Measurements from ENCODE around the gene EVPLL.
"Not testable (repeated sequence)": the region's sequence is repeated elsewhere in the genome, so short reads cannot be mapped to it uniquely, and the experiment has no call there.

Gene EVPLL

GRCh38 chr17:18377437-18378204 is at the start of gene EVPLL:
TSS of gene EVPLL (plus strand) at chr17:18377778. CDS start at chr17:18380938, 3,160 bp downstream.
- DNase-seq (ENCODE audit: low read depth) = no peak

- no peak for DNase-seq (ENCODE audit: low read depth)
Measured at GRCh38 chr17:18328643-18329204, 48.9 kb upstream of the EVPLL start.

GRCh38 chr17:18331879-18332278 is 45.7 kb upstream of the EVPLL start:
- no peak for DNase-seq (ENCODE audit: low read depth)

- DNase-seq (ENCODE audit: low read depth) = no peak
Measured at GRCh38 chr17:18332909-18333489, 44.6 kb upstream of the EVPLL start.

GRCh38 chr17:18338158-18338557 is 39.4 kb upstream of the EVPLL start:
- DNase-seq (ENCODE audit: low read depth) = not testable (repeated sequence)

- DNase-seq (ENCODE audit: low read depth) = no peak
Measured at GRCh38 chr17:18339933-18340332, 37.6 kb upstream of the EVPLL start.

GRCh38 chr17:18344021-18344420 is 33.6 kb upstream of the EVPLL start:
- DNase-seq (ENCODE audit: low read depth) = no peak

GRCh38 chr17:18353541-18353940 is 24.0 kb upstream of the EVPLL start:
- DNase-seq (ENCODE audit: low read depth) = no peak

GRCh38 chr17:18356624-18357023 is 21.0 kb upstream of the EVPLL start:
- DNase-seq (ENCODE audit: low read depth) = no peak

GRCh38 chr17:18360518-18360917 is 17.1 kb upstream of the EVPLL start:
- DNase-seq (ENCODE audit: low read depth) = no peak

GRCh38 chr17:18361837-18362697 is 15.5 kb upstream of the EVPLL start:
- no peak for DNase-seq (ENCODE audit: low read depth)

GRCh38 chr17:18362698-18363100 is 14.9 kb upstream of the EVPLL start:
- no peak for DNase-seq (ENCODE audit: low read depth)

- peak; percentile 82 for DNase-seq (ENCODE audit: low read depth)
Measured at GRCh38 chr17:18363101-18364049, 14.2 kb upstream of the EVPLL start, which contains the start of gene SHMT1. TSS of gene SHMT1 (minus strand) at chr17:18363550. CDS start at chr17:18355981, 7,569 bp downstream.

- no peak for DNase-seq (ENCODE audit: low read depth)
Measured at GRCh38 chr17:18364166-18364565, 13.4 kb upstream of the EVPLL start.

- DNase-seq (ENCODE audit: low read depth) = no peak
Measured at GRCh38 chr17:18368946-18369345, 8.6 kb upstream of the EVPLL start.

GRCh38 chr17:18370761-18371160 is 6.8 kb upstream of the EVPLL start:
- no peak for DNase-seq (ENCODE audit: low read depth)

GRCh38 chr17:18371455-18371854 is 6.1 kb upstream of the EVPLL start:
- no peak for DNase-seq (ENCODE audit: low read depth)

- DNase-seq (ENCODE audit: low read depth) = not testable (repeated sequence)
Measured at GRCh38 chr17:18373181-18373580, 4.4 kb upstream of the EVPLL start.

GRCh38 chr17:18374216-18374615 is 3.4 kb upstream of the EVPLL start:
- DNase-seq (ENCODE audit: low read depth) = no peak

- DNase-seq (ENCODE audit: low read depth) = no peak
Measured at GRCh38 chr17:18378205-18378505, 577 bp downstream of the EVPLL start.

- not testable (repeated sequence) for DNase-seq (ENCODE audit: low read depth)
Measured at GRCh38 chr17:18378614-18379013, 1.0 kb downstream of the EVPLL start.

Measured in T-helper 22 cell (primary cell).